ENCODE results near the gene PLCXD1. TPM values are rescaled to one million over a fixed set of nuclear protein-coding genes. Genes with fewer than 3 reads are reported as not detected.

PLCXD1 gene
- total RNA-seq, 1 experiment from 2014 or later = 49.4 TPM

DNA sequence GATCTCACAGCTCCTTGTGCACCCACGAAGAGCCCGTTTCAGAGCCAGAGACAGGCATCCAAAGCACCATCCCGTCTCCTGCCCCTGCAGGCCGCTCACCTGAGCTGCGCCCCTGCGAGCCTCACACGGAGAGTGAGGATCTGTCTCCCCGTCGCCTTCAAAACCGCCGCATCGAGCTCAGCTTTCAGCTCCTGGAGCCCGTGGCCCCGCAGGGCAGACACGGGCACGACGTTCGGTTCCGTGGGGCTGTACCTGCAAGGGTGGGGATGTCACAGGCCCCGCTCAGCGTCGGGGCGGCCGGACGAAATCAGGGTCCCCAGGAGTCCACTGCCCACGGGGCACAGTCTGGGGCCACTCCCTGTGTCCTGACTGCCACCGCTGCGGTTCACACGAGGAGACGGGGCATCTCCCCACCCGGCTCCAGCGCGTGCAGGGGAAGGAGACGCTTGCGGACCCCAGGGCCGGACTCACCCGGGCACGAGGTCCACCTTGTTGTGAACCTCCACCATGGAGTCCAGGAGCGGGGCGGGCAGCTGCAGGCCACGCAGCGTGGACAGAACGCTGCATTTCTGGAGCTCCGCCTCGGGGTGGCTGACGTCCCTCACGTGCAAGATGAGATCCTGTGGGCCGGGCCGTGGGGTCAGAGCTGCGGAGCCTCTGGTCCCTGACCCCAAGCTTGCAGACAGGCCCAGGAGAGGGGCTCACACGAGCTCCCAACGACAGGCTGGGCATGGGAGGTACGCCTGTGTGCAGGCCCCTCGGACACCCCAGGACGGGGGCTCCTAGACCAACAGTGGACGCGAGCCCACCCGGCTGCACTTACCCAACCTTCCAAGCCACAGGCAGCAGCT, 26.3 kb downstream of the PLCXD1 start:
- no peak overlapping the region for H3K9ac ChIP-seq (ENCODE audit: low read length)
- H3K9me3 ChIP-seq (ENCODE audit: low read length) = no peaks in the 10 kb centered on the region
- DNase-seq = no peak
- no peaks in the 10 kb centered on the region for H3K27me3 ChIP-seq (ENCODE audit: low read length)
- H3K27ac ChIP-seq (ENCODE audit: low read length) = no peak overlapping the region
- no peaks in the 10 kb centered on the region for H3K9me2 ChIP-seq (replicated peaks; ENCODE audit: insufficient read depth, low read length)
- H3K4me2 ChIP-seq (ENCODE audit: low read depth, low read length, poor library complexity, severe bottlenecking) = no peak overlapping the region
- no peaks in the 10 kb centered on the region for H3K4me1 ChIP-seq (ENCODE audit: low read length)
- H4K20me1 ChIP-seq (ENCODE audit: insufficient read depth, low read depth, low read length) = no peaks in the 10 kb centered on the region
- H3K36me3 ChIP-seq (ENCODE audit: insufficient read depth, low read length) = peaks cover 26% of the 10 kb centered on the region
- H3K79me2 ChIP-seq (ENCODE audit: low read length) = peaks cover 6% of the 10 kb centered on the region
- no peak overlapping the region for H2AFZ ChIP-seq (ENCODE audit: low read length)
- H3K4me3 ChIP-seq (ENCODE audit: low read length) = no peak overlapping the region

GRCh38 chrX:308821-309520, 27.8 kb downstream of the PLCXD1 start:
- Histone ChIP-seq H2AFZ (ENCODE audit: low read length) (no peak overlapping the region), H3K9ac (ENCODE audit: low read length) (no peak overlapping the region), H3K4me1 (ENCODE audit: low read length) (no peaks in the 10 kb centered on the region), H3K36me3 (ENCODE audit: insufficient read depth, low read length) (peaks cover 21% of the 10 kb centered on the region), H4K20me1 (ENCODE audit: insufficient read depth, low read depth, low read length) (no peaks in the 10 kb centered on the region), H3K27ac (ENCODE audit: low read length) (no peak overlapping the region), H3K79me2 (ENCODE audit: low read length) (peaks cover 6% of the 10 kb centered on the region), H3K4me2 (ENCODE audit: low read depth, low read length, poor library complexity, severe bottlenecking) (no peak overlapping the region), H3K4me3 (ENCODE audit: low read length) (no peak overlapping the region), H3K9me3 (ENCODE audit: low read length) (no peaks in the 10 kb centered on the region), H3K9me2 (replicated peaks; ENCODE audit: insufficient read depth, low read length) (no peaks in the 10 kb centered on the region), H3K27me3 (ENCODE audit: low read length) (no peaks in the 10 kb centered on the region)
- no peak for DNase-seq

DNA sequence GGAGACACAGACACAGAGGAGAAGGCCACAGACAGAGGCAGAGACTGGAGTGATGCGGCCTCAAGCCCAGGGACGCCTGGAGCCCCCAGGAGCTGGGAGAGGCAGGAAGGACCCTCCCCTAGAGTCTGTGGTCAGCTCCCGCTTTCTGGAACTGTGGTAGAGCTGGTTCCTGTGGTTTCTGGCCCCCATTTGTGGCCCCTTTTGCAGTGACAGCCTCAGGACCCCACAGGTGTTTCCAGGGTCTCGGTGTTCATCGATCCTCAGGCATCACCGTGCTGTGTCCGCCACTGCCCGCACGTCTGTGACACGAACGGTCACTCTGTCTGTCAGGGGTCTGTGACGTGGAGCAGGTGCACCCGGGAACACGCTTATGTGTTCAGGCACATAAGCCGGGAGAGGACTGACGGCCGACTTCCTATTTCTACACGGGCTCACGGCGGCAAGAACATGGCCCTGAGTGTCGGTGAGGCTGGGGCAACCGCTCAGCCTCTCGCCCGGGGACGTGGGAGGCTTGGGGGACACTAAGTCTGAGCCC, 29.5 kb downstream of the PLCXD1 start:
- H3K36me3 ChIP-seq (ENCODE audit: insufficient read depth, low read length) = peaks cover 21% of the 10 kb centered on the region

DNA sequence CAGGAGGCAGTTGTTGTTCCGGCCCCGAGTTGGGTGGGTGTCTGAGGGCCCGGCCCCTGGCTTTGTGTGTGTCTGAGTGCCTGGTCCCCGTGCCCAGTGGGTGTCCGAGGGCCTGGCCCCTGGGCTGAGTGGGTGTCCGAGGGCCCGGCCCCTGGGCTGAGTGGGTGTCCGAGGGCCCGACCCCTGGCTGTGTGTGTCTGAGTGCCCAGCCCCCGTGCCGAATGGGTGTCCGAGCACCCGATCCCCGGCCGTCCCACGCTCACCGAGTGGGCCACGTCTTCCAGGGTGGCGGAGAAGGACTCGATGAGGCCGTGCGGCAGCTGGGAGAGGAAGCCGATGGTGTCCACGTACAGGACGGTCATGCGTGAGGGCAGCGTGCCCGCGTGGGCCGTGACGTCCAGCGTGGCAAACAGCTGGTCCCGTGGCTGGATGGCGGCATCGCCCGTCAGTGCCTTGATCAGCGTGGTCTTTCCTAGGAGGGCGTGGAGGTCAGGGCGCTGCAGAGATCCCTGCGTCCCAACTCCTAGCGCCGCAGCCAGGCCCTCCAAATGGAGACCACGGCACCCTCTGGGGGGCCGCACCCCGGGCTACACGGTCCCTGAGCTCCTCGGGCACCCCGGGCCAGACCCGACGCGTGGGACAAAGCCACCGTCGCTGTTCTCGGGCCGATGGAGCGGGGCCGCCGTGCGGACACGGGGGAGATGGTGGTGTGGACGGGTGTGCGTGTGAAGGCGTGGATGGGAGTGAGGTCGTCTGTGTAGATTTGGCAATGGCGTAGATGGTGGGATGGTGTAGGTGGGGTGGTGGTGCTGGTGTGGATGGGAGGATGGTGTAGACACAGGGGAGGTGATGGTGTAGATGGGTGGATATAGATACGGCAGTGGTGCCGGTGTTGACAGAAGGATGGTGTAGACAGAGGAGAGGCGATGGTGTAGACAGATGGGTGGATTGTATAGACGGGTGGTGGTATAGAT, 30.3 kb downstream of the PLCXD1 start:
- no peak overlapping the region for H3K9ac ChIP-seq (ENCODE audit: low read length)
- H3K27me3 ChIP-seq (ENCODE audit: low read length) = no peaks in the 10 kb centered on the region
- no peak overlapping the region for H3K27ac ChIP-seq (ENCODE audit: low read length)
- H3K9me3 ChIP-seq (ENCODE audit: low read length) = no peaks in the 10 kb centered on the region
- no peak for DNase-seq
- H3K9me2 ChIP-seq (replicated peaks; ENCODE audit: insufficient read depth, low read length) = no peaks in the 10 kb centered on the region
- H4K20me1 ChIP-seq (ENCODE audit: insufficient read depth, low read depth, low read length) = no peaks in the 10 kb centered on the region; the same call in 1 of the 2 replicates
- no peak overlapping the region for H2AFZ ChIP-seq (ENCODE audit: low read length)
- no peaks in the 10 kb centered on the region for H3K4me1 ChIP-seq (ENCODE audit: low read length)
- no peak overlapping the region for H3K4me3 ChIP-seq (ENCODE audit: low read length)
- H3K36me3 ChIP-seq (ENCODE audit: insufficient read depth, low read length) = peaks cover 17% of the 10 kb centered on the region
- H3K79me2 ChIP-seq (ENCODE audit: low read length) = peaks cover 10% of the 10 kb centered on the region
- no peak overlapping the region for H3K4me2 ChIP-seq (ENCODE audit: low read depth, low read length, poor library complexity, severe bottlenecking)

More for the DNA sequence above, 29.5 kb downstream of the PLCXD1 start:
- no peaks in the 10 kb centered on the region for H3K9me3 ChIP-seq (ENCODE audit: low read length)
- H3K9ac ChIP-seq (ENCODE audit: low read length) = no peak overlapping the region
- H2AFZ ChIP-seq (ENCODE audit: low read length) = no peak overlapping the region
- H3K27me3 ChIP-seq (ENCODE audit: low read length) = no peaks in the 10 kb centered on the region
- H3K4me3 ChIP-seq (ENCODE audit: low read length) = no peak overlapping the region
- H3K4me2 ChIP-seq (ENCODE audit: low read depth, low read length, poor library complexity, severe bottlenecking) = no peak overlapping the region
- no peak for DNase-seq
- no peaks in the 10 kb centered on the region for H4K20me1 ChIP-seq (ENCODE audit: insufficient read depth, low read depth, low read length)
- H3K27ac ChIP-seq (ENCODE audit: low read length) = no peak overlapping the region
- no peaks in the 10 kb centered on the region for H3K9me2 ChIP-seq (replicated peaks; ENCODE audit: insufficient read depth, low read length)
- peaks cover 6% of the 10 kb centered on the region for H3K79me2 ChIP-seq (ENCODE audit: low read length)
- H3K4me1 ChIP-seq (ENCODE audit: low read length) = no peaks in the 10 kb centered on the region

GRCh38 chrX:312621-313331, 31.6 kb downstream of the PLCXD1 start:
- no peaks in the 10 kb centered on the region for H3K9me2 ChIP-seq (replicated peaks; ENCODE audit: insufficient read depth, low read length)
- peaks cover 13% of the 10 kb centered on the region for H3K79me2 ChIP-seq (ENCODE audit: low read length)
- no peak overlapping the region for H3K9ac ChIP-seq (ENCODE audit: low read length)
- peaks cover 6% of the 10 kb centered on the region for H3K4me1 ChIP-seq (ENCODE audit: low read length)
- peaks cover 15% of the 10 kb centered on the region for H3K36me3 ChIP-seq (ENCODE audit: insufficient read depth, low read length)
- H3K4me3 ChIP-seq (ENCODE audit: low read length) = no peak overlapping the region
- no peaks in the 10 kb centered on the region for H3K27me3 ChIP-seq (ENCODE audit: low read length)
- no peak for DNase-seq
- H3K9me3 ChIP-seq (ENCODE audit: low read length) = no peaks in the 10 kb centered on the region
- peaks cover 7% of the 10 kb centered on the region; the same call in 1 of the 2 replicates for H4K20me1 ChIP-seq (ENCODE audit: insufficient read depth, low read depth, low read length)
- H2AFZ ChIP-seq (ENCODE audit: low read length) = no peak overlapping the region
- no peak overlapping the region for H3K27ac ChIP-seq (ENCODE audit: low read length)
- H3K4me2 ChIP-seq (ENCODE audit: low read depth, low read length, poor library complexity, severe bottlenecking) = no peak overlapping the region

GRCh38 chrX:313546-313945, 32.4 kb downstream of the PLCXD1 start:
- Histone ChIP-seq H3K4me1 (ENCODE audit: low read length) (peaks cover 6% of the 10 kb centered on the region), H3K79me2 (ENCODE audit: low read length) (peaks cover 13% of the 10 kb centered on the region), H3K27ac (ENCODE audit: low read length) (no peak overlapping the region), H3K9me2 (replicated peaks; ENCODE audit: insufficient read depth, low read length) (no peaks in the 10 kb centered on the region), H4K20me1 (ENCODE audit: insufficient read depth, low read depth, low read length) (peaks cover 7% of the 10 kb centered on the region; the same call in 1 of the 2 replicates), H3K36me3 (ENCODE audit: insufficient read depth, low read length) (peaks cover 15% of the 10 kb centered on the region), H2AFZ (ENCODE audit: low read length) (no peak overlapping the region), H3K4me3 (ENCODE audit: low read length) (no peak overlapping the region), H3K9ac (ENCODE audit: low read length) (no peak overlapping the region), H3K27me3 (ENCODE audit: low read length) (no peaks in the 10 kb centered on the region), H3K4me2 (ENCODE audit: low read depth, low read length, poor library complexity, severe bottlenecking) (no peak overlapping the region), H3K9me3 (ENCODE audit: low read length) (no peaks in the 10 kb centered on the region)
- DNase-seq = no peak

- no peaks in the 10 kb centered on the region for H3K27me3 ChIP-seq (ENCODE audit: low read length)
- H3K9me3 ChIP-seq (ENCODE audit: low read length) = no peaks in the 10 kb centered on the region
- H3K9ac ChIP-seq (ENCODE audit: low read length) = no peak overlapping the region
- peaks cover 15% of the 10 kb centered on the region for H3K36me3 ChIP-seq (ENCODE audit: insufficient read depth, low read length)
- H3K27ac ChIP-seq (ENCODE audit: low read length) = no peak overlapping the region
- peaks cover 6% of the 10 kb centered on the region for H3K4me1 ChIP-seq (ENCODE audit: low read length)
- H3K9me2 ChIP-seq (replicated peaks; ENCODE audit: insufficient read depth, low read length) = no peaks in the 10 kb centered on the region
- H3K79me2 ChIP-seq (ENCODE audit: low read length) = peaks cover 13% of the 10 kb centered on the region
- no peak overlapping the region for H3K4me3 ChIP-seq (ENCODE audit: low read length)
- DNase-seq = no peak
- H2AFZ ChIP-seq (ENCODE audit: low read length) = no peak overlapping the region
- peaks cover 7% of the 10 kb centered on the region; the same call in 1 of the 2 replicates for H4K20me1 ChIP-seq (ENCODE audit: insufficient read depth, low read depth, low read length)
- no peak overlapping the region for H3K4me2 ChIP-seq (ENCODE audit: low read depth, low read length, poor library complexity, severe bottlenecking)
Measured at GRCh38 chrX:314049-314448, 32.9 kb downstream of the PLCXD1 start.

All from Karpas-422 (cell line).